DMS153 treated with DMSO at 0.1 percent for 48 hours (cell line): Measurements from ENCODE around the gene WDR38.

Experiments
- DNase-seq: peaks from one replicate; lab custom pipeline; 2025; ENCODE audit not compliant: unreplicated experiment; lab: John Stamatoyannopoulos, UW

WDR38 gene

DNA sequence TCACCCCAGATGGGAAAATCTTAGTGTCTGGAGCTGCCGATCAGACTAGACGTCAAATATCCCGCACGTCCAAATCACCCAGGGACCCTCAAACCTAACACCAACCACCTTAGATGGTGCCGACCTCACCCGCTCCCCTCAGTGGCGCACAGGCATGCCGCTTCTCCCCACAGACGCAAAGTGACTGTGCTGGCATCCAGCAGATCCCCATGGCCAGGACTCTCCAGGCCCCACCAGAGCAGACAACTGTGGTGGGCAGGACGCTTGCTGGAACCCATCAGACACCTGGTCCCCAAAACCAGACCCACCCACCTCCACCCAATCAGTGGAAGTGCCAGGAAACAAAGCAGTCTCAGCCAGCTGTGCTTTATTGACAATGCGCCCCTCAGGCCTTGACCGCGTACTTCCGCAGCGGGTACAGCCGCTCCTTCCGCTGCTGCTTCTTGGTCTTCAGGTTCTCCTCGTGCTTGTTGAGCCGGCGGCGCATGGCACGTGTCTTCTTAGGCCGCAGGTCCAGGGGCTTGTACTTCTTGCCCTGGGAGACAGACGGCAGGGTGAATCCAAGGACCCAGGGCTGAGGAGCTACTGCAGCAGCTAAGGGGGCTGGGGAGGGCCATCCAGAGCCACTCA, 4.4 kb downstream of the WDR38 start:
- DNase-seq, result no peak

DNA sequence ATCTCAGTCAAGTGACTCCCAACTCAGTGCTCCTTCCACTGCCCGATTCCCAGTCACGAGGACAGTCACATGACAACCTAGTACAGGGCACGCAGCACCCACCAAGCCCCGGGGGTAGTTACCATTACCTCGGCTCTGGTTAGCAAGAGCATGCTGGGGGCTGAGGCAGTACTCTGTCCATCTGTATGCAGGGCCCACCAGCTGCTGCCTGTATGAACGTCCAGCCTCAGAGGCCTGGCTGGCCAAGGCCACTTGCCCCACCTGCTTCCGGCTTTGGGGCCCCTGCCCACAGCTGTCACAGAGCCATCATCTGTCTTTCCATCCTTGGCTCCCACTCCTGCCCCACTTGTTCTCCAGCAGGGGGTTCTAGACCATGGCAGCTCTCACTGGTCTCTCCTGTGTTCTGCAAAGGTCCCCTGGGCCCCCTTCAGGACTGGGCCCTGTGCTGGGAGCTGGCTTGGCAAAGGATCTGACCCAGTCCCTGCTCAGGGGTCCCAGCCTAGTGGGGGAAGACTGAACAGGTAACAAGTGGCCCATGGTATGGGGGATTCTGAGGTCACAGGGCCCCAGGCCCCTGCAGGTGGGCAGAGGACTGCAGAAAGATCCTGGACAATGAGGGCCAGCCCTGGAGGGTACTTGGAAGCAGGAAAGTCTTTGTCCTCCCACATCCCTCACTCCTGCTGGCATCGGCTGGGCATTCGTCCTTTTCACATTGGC, 5.2 kb downstream of the WDR38 start:
- DNase-seq, result no peak

DNA sequence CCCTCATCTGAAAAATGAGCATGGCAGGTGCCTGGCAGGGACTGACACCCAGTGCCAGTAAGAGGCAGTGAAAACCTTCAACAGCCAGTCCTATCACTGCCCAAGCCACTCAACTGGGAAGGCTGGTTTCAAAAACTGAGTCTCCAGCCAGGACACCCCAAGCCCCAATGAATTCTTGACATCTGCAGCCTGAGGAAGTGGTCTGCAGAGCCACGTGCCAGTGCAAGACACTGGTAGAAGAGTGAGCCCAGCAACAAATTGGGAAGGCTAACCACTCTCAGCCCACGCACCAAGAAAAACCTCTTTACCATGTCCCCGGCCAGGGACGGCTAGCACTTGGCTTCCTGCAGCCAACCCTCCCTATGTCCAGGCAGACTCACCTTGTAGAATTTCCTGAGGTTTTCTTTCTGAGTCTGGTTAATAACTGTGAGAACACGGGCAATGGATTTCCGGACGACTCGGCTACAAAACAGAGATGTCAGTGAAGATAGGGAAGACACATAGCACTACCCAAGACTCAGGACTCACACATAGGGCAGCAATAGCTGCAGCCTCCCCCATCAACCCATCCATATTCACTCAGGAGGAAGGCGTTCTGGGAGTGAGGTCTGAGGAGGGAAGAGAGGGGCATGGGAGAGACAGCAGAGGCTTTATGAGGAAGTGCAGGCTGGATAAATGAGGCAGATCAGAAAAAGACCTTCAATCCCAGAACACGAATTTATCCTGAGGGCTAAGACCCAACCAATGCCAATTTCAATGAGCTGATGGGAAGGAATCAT, 6.7 kb downstream of the WDR38 start:
- no peak for DNase-seq

DNA sequence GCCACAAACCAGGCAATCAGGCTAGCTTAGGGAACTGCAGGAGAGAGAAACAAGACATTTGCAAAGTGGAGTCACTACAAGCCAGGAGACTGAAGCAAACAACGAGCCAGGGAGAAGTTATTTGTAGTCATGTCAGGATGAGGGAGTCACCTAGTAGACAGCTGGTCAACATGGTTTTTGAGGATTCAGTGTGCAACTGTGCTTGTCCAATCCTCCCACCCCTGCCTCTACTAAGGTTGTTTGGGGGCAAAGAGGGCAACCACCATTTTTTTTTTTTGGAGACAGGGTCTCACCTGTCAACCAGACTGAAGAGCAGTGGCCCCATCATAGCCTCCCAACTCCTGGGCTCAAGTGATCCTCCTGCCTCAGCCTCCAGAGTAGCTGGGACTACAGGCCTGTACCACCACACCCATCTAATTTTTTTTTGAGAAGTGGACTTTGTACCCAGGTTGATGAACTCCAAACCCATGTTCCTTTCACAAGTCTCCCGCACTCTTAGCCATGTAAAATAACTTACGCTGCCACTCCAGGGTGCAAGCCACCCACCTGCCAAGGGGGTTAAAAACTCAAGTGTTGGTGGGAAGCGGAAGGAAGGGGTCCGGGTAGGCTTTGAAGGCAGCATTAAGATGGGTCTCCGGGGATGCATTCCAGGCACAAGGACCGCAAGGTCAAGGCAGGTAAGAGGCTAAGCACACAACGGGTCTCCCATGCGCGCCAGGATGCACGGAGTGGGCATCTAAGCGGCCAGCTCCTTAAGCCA, 7.5 kb downstream of the WDR38 start:
- no peak for DNase-seq

DNA sequence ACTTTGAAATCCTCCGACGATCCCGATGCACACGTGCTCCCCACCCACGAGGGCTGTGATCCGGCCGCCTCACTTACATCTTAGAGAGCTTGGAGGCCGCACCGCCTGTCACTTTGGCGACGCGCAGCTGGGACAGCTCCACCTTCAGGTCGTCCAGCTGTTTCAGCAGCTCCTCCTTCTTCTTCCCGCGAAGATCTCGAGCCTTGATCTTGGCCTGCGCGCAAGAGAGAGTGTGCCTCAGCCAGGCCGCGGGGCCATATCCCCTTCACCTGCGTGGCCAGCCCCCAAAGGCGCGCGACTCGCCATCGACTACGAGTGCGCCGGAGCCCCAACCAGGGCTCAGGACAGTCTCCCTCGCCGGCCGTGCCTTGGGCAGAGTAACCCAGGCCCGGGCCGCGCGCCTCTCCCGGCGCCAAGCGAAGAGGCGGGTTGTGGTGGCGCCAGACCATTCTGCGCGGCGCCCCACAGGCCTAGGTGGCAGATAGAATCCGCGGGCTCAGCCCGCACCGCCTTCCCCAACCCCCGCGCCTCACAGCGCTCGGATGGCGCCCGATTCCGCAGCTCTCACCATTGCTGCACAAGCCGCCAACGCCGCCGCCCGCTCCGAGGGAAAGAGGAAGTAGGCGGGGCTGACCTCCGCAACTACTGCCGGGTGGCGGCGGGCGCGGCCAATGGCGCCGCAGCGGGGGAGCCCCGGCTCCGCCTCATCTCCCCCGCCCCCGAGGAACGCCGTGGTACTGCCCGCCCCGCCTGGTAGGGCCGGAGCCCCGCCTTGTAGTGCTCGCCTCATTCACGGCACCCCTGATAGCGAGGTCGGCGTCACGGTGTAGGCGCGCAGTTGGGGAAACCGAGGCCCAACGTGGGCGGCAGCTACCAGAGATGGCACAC, 8.3 kb downstream of the WDR38 start, which contains the start of the genes ARPC5L and RPL35:
Gene ARPC5L, plus strand, starts transcription at position 789 of the 888 bp plus-strand sequence. CDS start 7,161 bp downstream, outside the sequence.
Gene RPL35, minus strand, starts transcription at position 616 of the 888 bp plus-strand sequence. Its CDS starts 45 bp downstream, at position 571.
- DNase-seq, result peak; percentile 88

DNA sequence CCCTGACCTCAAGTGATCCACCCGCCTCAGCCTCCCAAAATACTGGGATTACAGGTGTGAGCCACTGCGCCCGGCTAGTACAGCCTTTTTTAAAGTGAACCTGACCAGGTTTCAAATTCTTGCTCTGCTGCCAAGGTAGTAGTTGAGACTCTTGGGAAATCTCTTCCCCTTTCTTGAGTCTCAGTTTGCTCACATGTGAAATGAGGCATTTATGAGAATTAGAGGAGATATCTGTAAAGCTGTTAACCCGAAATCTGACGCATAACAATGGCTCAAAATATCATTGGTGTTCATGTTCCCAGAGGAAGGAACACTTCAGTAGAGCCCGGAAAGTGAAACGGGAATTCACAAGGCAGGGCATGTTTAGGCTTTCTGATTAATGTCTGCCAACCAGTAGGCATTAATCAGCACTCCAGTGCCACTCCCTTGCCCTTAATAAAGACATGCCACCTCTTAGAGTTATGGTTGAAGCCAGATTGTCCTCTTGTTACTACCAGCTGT, 10.2 kb downstream of the WDR38 start:
- no peak for DNase-seq

DNA sequence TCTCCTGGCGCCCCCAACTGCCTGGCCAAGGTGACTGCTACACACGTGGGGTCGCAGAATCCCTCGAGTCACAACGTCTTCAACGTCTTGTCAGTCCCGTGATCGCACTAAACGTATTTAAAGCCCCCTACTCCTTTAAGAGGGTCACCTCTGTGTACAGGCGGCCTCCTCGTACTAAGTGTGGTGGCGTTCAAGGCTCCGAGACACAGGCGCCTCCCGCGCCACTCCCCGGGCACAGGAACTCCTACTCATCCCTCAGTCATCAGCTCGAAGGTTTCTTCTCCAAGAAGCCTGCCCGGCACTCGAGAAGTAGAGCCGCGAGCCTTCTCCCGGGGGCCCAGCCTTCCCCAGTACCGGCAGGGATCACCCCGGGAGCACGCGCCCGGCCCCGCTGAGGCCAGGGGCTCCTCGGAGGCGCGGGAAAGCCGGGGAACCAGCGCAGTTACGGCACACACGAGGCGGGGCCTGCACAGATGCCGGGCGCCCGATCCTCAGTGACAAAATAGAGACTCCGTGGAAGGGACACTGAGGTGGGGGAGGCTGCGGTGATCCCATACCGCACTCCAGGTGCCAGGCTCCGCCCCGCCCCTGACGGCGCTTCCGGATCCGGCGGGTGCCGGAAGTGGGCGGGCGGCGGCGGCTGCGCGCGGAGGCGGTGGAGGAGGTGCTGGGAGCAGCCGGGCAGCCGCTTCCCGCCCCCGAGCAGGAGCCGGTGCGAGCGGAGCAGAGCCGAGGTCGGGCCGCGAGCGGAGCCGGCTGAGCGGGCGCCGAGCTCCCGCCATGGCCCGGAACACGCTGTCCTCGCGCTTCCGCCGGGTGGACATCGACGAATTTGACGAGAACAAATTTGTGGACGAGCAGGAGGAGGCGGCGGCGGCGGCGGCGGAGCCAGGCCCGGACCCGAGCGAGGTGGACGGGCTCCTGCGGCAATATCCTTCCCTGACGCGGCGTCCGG, 15.5 kb downstream of the WDR38 start:
- DNase-seq, result peak; percentile 32

DNA sequence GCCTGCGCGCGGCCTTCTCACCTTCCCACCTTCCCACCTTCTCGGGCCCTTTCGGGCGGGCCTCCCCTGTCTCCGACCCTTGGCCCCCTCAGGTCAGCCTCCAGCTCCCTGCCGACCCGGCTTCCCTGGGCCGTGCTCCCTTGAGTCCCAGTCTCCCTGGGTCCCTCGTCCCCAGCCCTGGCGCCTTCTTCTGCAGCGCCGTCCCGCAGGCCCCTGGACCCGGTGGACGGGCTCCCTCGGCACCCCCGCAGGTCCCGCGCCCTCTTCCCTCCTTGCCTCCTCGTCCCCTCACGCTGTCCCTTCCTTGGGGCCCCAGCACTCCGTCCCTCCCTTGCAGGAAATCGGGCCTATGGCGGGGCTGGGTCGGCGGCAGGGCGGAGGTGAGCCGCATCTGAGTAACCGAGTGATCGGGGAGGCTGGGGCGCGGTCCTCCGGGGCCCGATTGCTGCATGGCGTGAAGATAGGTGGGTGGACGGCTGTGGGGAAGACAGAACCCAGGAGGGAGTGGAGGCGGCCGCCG, 16.3 kb downstream of the WDR38 start:
- no peak for DNase-seq

DNA sequence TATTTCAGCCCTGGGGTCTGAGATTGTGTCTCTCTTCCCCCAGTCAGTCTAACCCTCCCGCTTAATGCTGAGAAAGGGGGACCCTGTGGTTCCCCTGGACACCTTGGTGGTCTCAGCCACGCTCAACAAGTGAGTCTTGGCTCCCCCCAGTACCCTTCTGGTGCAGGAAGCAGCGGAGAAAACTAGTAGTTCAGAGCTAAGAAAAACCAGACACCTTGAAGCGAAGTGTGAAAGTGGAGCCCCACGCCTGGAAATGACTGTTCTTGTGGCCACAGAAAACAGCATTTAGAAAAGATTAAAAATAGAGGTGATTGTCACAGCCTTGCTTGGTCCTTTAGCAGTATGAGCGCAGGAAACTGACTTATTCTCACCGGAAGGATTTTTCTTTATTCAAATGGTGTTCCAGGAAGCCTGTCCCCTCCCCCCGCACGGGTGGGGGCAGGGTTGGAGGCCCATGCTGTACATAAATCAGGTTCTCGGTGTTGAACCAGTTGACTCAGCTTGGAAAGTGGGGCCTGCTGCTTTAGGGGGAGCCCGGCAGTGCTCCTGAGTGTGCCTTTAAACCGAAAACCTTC, 16.8 kb downstream of the WDR38 start:
- no peak for DNase-seq

DNA sequence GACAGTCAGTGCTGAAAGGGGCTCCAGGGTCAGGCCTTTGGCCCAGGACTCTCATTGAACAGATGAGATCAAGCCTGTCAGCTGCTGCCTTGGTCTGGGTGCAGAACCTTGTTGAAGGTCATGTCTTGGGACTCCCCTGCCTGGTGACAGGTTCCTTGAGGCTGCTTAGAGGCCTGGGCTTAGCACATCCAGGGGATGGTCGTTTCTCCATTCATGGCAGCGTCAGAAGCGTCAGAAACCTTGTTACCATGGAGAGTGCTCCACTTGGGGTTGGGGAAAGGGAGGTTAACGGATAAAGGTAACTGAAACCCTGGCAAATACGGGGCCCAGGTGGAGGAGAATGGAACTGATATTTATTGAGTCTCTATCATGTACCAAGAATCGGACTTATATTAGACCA, 17.5 kb downstream of the WDR38 start:
- DNase-seq, result no peak

DNA sequence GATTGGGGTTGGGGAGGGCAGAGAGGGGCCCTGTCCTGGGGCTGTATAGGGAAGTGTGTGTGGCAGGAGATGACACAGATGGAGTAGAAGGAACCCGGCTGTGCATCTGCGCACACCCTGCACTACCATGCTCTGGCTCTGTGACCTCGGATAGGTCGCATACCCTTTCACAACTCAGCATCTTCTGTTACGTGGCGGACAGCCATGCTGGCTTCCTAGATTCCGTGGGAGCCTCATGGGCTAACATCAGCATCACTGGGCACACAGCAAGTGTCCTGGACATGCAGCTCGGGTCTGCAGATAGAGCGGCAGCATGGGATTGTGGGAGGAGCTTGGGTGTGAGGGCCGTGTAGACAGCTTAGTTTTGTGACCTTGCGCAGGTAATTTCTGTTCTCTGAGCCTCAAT, 17.9 kb downstream of the WDR38 start:
- DNase-seq, result no peak

DNA sequence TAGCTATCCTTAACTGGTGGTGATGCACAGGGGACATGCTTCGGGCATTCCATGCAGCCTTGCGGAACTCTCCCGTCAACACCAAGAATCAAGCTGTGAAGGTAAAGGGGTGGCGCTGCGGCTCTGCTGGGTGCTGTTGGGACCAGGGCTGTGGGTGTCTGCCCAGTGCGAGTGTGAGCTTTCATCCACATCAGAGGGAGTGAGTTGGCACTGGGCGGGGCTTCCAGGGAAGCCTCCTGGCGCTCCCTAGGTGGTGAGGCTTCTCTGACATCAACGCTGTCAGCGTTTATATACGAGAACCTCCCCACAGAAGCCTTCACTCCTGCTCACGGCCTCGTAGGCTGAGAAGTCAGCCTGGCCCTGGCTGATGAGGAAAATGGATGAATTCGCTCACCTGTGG, 20.4 kb downstream of the WDR38 start:
- no peak for DNase-seq

DNA sequence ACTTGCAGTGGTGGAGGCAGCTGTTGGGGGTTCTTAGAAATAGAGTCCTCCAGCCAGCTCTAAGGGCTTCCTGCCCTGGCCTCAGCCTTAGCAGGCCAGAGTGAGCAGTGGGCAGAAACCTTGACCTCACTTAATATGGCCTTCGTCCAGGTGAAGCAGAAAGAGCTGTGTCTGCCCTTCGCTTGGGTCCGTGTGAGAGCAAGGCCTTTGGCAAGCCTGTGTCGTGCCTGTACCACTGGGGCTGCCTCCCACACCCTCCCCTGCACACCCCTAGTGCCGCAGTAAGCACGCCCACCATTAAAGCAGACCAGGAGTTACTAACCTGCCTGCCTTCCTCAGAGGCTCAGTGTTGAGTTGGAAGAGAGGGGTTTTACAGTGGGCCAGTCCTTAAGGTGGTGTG, 22.2 kb downstream of the WDR38 start:
- DNase-seq, result no peak

DNA sequence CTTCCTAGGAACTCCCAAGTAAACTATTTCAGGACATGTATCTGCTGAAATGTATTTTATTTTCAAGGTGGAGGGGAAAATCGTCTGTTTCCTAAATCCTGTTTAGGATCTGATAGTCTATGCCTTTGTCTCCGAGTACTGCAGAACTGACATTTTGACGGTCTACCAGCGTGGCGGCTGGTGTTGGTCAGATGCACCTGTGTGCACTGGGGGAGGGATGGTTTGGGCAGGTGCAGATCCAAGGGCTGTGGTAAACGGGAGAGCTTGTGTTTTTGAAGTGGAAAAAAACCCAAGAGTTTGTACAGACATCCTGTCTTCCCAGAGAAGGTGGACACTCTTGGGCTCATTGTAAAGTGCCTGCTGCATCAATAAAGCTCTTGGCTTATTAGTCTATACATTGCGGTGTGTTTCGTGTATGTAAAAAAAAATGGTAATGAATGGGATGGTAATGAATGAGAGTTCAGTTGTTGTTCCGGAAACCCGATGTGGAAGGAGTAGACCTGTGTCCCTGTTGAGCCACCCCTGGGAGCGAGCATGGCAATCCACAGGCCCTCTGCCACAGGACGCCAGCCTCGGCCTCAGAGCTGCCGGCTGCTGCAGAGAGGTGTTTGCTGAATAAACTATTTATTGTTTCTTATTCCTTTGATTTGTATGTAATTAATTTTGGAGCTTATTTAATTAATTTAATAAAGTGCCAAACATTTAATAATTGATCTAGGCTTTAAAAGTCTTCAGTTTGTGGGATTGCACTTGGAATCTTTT, 23.9 kb downstream of the WDR38 start:
- DNase-seq, result no peak

DNA sequence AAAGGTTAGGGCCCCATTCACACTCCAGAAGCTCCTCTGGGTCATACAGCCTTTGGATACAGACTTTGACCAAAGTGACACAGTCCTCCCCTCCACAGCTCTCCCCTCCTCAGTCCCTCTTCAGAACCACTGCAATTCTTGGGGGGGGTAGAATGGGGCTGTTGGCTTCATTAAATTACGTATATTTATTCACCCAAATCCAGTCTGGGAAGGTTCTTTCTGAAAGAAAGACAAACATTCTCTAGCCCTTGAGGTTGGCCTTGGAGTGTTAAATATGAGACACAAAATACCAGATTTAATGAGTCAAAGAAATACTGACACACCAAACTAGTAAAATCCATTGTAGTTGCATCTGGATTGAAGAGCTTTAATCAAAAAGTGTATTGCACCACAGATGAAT, 24.8 kb downstream of the WDR38 start:
- DNase-seq, result no peak

DNA sequence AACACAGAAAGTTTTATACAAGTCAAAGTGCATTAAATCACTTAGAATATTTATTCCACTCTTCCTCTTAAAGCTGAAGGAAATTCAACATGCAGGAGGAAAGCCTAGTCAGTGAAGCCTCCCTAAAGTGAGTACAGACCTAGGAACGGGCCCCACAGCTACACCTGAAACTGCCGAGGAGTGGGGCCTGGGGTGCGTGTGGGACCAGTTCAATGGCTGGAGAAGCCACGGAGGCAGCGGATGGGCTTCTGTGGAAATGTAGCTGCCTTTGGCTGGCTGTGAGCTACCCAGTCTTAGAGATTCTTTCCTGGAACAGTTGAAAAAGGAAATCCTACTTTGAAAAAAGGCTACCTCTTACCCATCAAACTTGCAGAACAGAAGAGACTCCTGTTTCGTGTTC, 25.3 kb downstream of the WDR38 start:
- no peak for DNase-seq

DNA sequence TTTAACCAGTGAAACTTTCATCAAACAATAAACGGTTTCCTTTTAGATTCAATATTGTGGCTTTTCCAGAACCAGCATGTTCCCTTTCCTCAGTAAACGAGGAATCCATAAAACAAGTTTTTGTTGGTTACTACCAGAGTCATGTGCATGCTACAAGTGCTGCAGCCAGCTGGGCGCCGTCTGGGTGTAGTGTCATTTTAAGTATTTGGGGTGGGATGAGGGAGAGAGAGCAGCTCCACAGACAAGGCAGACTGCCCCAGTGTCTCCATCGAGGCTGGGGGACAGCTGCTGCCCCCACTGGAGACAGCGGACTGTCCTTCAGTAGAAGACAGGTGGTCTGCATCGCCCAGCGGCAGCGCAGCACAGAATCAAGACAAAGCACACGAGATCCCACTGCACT, 26.0 kb downstream of the WDR38 start:
- no peak for DNase-seq

DNA sequence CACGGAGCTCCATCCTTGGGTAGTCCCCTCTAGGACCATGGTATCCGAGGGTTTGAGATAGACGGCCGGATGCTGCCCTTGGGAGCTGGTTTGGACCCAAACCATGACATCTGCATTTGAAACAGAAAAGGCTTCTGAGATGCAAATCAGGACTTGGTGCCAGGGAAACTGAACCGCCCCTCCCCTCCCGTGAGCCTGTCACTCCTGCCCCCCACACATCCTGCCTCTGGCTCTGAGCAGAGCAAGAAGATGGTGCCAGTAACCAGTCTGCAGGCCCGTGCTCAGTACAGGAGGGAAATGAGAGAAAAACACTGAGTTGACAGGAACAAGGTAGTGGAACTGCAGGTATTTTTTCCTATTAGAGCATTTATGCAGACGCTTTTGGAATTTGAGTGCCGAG, 27.2 kb downstream of the WDR38 start:
- no peak for DNase-seq
